ENCODE measurements around the gene NME5. TPM values are rescaled to one million over a fixed set of nuclear protein-coding genes. Genes with fewer than 3 reads are reported as not detected.

NME5 gene
- total and polyA plus RNA-seq, 2 of the 8 experiments (the other 6 are each of a cell fraction or from before 2014, with no cell fraction given) = 0.48 to 0.89 TPM

DNA sequence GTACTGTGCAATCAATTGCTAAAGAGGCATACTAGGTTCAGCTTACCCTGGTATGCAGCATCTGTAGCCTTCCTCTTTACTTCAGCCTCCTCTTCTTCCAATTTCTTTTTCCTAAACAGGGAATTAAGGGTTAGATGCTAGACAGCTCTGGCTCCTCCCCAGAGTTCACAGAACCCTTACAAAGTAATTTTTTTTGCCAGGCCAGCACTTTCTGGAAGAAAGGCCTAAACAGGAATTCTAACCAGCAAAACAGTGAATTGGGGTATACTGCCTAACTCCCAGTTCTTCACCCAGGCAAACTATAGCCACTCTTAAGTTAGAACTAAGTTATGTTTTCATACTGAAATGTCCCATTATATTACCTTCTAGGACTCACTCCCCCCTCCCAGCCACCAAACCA, 31.1 kb upstream of the NME5 start:
- ChIA-PET CTCF (ENCODE audit: partially characterized antibody) (interaction anchor here (1.6 kb wide), 1 partner anchor 10 kb away, joined by 4 read pairs; no protein-coding TSS in a partner anchor), POLR2A (ENCODE audit: partially characterized antibody) (no interaction called here)
- no peak overlapping the region for H3K27ac ChIP-seq (ENCODE audit: low read depth, low read length)
- H2BK20ac ChIP-seq (ENCODE audit: low read length) = no peak overlapping the region
- no peak for FAIRE-seq
- H3K18ac ChIP-seq (ENCODE audit: extremely low read depth, low read length) = no peak overlapping the region
- peaks cover 38 to 95% (median 64%) of the 10 kb centered on the region in 4 experiments for H3K36me3 ChIP-seq (ENCODE audit: control insufficient read depth in 2 of 4, insufficient read depth in 4 of 4, low read length in 3 of 4)
- no peak overlapping the region for H4K5ac ChIP-seq (ENCODE audit: insufficient read length, low read depth, low read length)
- no peaks in the 10 kb centered on the region for H3K4me1 ChIP-seq (replicated peaks in 1 of 4; ENCODE audit: control insufficient read depth in 3 of 4, insufficient read depth in 4 of 4, low read length in 3 of 4)
- 0 out of 2 replicates have a peak, but pooled peaks cover 2% of the 10 kb centered on the region for H3K79me1 ChIP-seq (ENCODE audit: low read depth, low read length)
- peaks cover 2 to 5% of the 10 kb centered on the region in 2 experiments for H4K20me1 ChIP-seq (replicated peaks in 1 of 2; ENCODE audit: control insufficient read depth in 1 of 2, insufficient read depth in 2 of 2, low read length in 2 of 2)
- H3K56ac ChIP-seq (replicated peaks; ENCODE audit: insufficient read length, low read depth, low read length) = no peak overlapping the region
- no peak overlapping the region for H3K14ac ChIP-seq (ENCODE audit: insufficient read length)
- H3K79me2 ChIP-seq (ENCODE audit: control insufficient read depth in 1 of 2, insufficient read depth in 2 of 2, low read length in 2 of 2) = peaks cover 0 to 3% of the 10 kb centered on the region in 2 experiments; a peak in 1 of 4 replicates
- H3K9ac ChIP-seq (replicated peaks in 1 of 4; ENCODE audit: extremely low read depth in 1 of 4, low read depth in 3 of 4, low read length in 3 of 4) = no peak overlapping the region
- H3K27me3 ChIP-seq (replicated peaks in 1 of 4; ENCODE audit: control insufficient read depth in 3 of 4, extremely low read depth in 1 of 4, insufficient read depth in 3 of 4, low read length in 3 of 4) = no peaks in the 10 kb centered on the region
- no peak overlapping the region for H2BK15ac ChIP-seq (ENCODE audit: low read length)
- H4K91ac ChIP-seq (replicated peaks; ENCODE audit: insufficient read length, low read length) = no peak overlapping the region
- no peak overlapping the region for H2BK12ac ChIP-seq (ENCODE audit: low read depth, low read length)
- H3K23ac ChIP-seq (ENCODE audit: insufficient read length) = no peak overlapping the region
- H3K4ac ChIP-seq (replicated peaks; ENCODE audit: insufficient read length, low read depth, low read length) = no peak overlapping the region
- no peak overlapping the region for H3K4me3 ChIP-seq (ENCODE audit: extremely low read depth in 1 of 4, insufficient read depth in 2 of 4, low read depth in 3 of 4, low read length in 4 of 4)
- no peak overlapping the region for H2BK120ac ChIP-seq (replicated peaks; ENCODE audit: low read depth, low read length)
- H2AK5ac ChIP-seq (ENCODE audit: low read depth, low read length) = no peak overlapping the region
- H2AFZ ChIP-seq (ENCODE audit: low read length) = no peak overlapping the region
- no peaks in the 10 kb centered on the region; the same call in 1 of the 2 replicates for H3K23me2 ChIP-seq (ENCODE audit: low read depth, low read length)
- no peak overlapping the region for H2BK5ac ChIP-seq (ENCODE audit: low read depth, low read length)
- H3K9me3 ChIP-seq (ENCODE audit: insufficient read depth in 2 of 2, low read depth in 1 of 2, low read length in 1 of 2) = no peaks in the 10 kb centered on the region
- DNase-seq (ENCODE audit: low read depth in 1 of 2, low spot score in 2 of 2) = no peak
- H3K4me2 ChIP-seq (ENCODE audit: insufficient read depth in 1 of 2, low read depth in 2 of 2, low read length in 2 of 2) = no peak overlapping the region
- no peak overlapping the region for H4K8ac ChIP-seq (ENCODE audit: extremely low read depth, insufficient read depth, low read length)
- TF ChIP-seq RFX5 (IDR thresholded peaks at IDR 0.05; ENCODE audit: borderline replicate concordance, low read depth, low read length) (no peak), SIRT6 (IDR thresholded peaks at IDR 0.05; ENCODE audit: low read length) (no peak), FOSL1 (IDR thresholded peaks at IDR 0.05; ENCODE audit: insufficient read depth, low read depth, low read length) (no peak), SRF (IDR thresholded peaks at IDR 0.05; ENCODE audit: low read depth, low read length) (no peak), RNF2 (IDR thresholded peaks at IDR 0.05; ENCODE audit: borderline replicate concordance, low read depth, low read length, missing control alignments, poor library complexity, severe bottlenecking) (no peak), PHF8 (conservative IDR thresholded peaks at IDR 0.05; ENCODE audit: low read depth, low read length) (no peak), CHD1 (IDR thresholded peaks at IDR 0.05; ENCODE audit: low read depth, low read length) (no peak), SUZ12 (IDR thresholded peaks at IDR 0.05; ENCODE audit: low read length) (no peak), CREB1 (IDR thresholded peaks at IDR 0.05) (no peak), CHD2 (IDR thresholded peaks at IDR 0.05; ENCODE audit: low read length) (no peak), CEBPB (IDR thresholded peaks at IDR 0.05; ENCODE audit: low read depth, low read length) (no peak), SAP30 (IDR thresholded peaks at IDR 0.05; ENCODE audit: insufficient read depth, insufficient replicate concordance, low read length) (no peak)
- TF ChIP-seq, protein P1, sequence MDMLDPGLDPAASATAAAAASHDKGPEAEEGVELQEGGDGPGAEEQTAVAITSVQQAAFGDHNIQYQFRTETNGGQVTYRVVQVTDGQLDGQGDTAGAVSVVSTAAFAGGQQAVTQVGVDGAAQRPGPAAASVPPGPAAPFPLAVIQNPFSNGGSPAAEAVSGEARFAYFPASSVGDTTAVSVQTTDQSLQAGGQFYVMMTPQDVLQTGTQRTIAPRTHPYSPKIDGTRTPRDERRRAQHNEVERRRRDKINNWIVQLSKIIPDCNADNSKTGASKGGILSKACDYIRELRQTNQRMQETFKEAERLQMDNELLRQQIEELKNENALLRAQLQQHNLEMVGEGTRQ (IDR thresholded peaks at IDR 0.05; ENCODE audit: low read length) = no peak

Measured in H1 (cell line).